HepG2 (cell line): ENCODE measurements around the gene ANKRD65. TPM values are rescaled to one million over a fixed set of nuclear protein-coding genes. Genes with fewer than 3 reads are reported as not detected.

ENCODE experiments used
- ARNT ChIP-seq: fragments of 450-650 bp; IDR thresholded peaks from 2 replicates; pipeline ENCODE4 v1.6.1; 2017
- ASH2L ChIP-seq: fragments of 300-600, 200-600 bp; sonication (generic); IDR thresholded peaks from 2 replicates; pipeline ENCODE4 v1.7.0; 2017; ENCODE audit warnings: low read depth, mild to moderate bottlenecking, moderate library complexity, mixed read lengths, low read length; ENCODE audit not compliant: insufficient read length
- BORCS8-MEF2B ChIP-seq: sonication (generic); formaldehyde crosslinking; IDR thresholded peaks from 2 replicates; pipeline ENCODE4 v1.8.0; 2022; ENCODE audit warnings: mild to moderate bottlenecking, missing genetic modification reagents
- EHMT2 ChIP-seq: fragments of 200-600 bp; sonication (generic); IDR thresholded peaks from 2 replicates; pipeline ENCODE4 v1.7.0; 2017; ENCODE audit warnings: antibody characterized with exemption, low read depth, low read length, borderline replicate concordance
- ETV5 ChIP-seq: IDR thresholded peaks from 2 replicates; pipeline ENCODE4 v1.6.1; 2018; ENCODE audit warnings: missing biosample characterization, missing genetic modification reagents, inconsistent platforms, borderline replicate concordance
- IKZF4 ChIP-seq: sonication (generic); formaldehyde crosslinking; IDR thresholded peaks from 2 replicates; pipeline ENCODE4 v1.5.1; 2020; ENCODE audit warnings: borderline replicate concordance, mild to moderate bottlenecking, low read depth, missing genetic modification reagents; ENCODE audit errors: not compliant biosample characterization
- SETDB1 ChIP-seq: sonication (generic); formaldehyde crosslinking; IDR thresholded peaks from 2 replicates; pipeline ENCODE4 v1.5.1; 2020; ENCODE audit warnings: missing genetic modification reagents, mild to moderate bottlenecking, borderline replicate concordance
- SOX5 ChIP-seq: IDR thresholded peaks from 2 replicates; pipeline ENCODE4 v1.6.1; 2016; ENCODE audit warnings: borderline replicate concordance
- SRSF4 ChIP-seq: fragments of 200-400 bp; formaldehyde crosslinking; IDR thresholded peaks from one replicate; pipeline ENCODE4 v1.6.1; 2018; ENCODE audit warnings: mild to moderate bottlenecking, low read depth, low read length, moderate library complexity; ENCODE audit not compliant: poor library complexity, severe bottlenecking
- USF2 ChIP-seq, 2 experiments: sonication (generic) in 1 of 2; formaldehyde crosslinking in 1 of 2; IDR thresholded peaks; 2 replicates each; pipeline versions ENCODE4 v1.5.1 to v1.6.1; 2011 to 2020; ENCODE audit warnings: borderline replicate concordance in 1 of 2, low read depth in 1 of 2, low read length in 1 of 2, mild to moderate bottlenecking in 1 of 2, missing genetic modification reagents in 1 of 2, moderate library complexity in 1 of 2
- YEATS4 ChIP-seq: sonication (generic); formaldehyde crosslinking; IDR thresholded peaks from 2 replicates; pipeline ENCODE4 v1.4.0; 2020; ENCODE audit warnings: missing genetic modification reagents, borderline replicate concordance
- ZBTB20 ChIP-seq: sonication (generic); formaldehyde crosslinking; IDR thresholded peaks from 2 replicates; pipeline ENCODE4 v1.8.1; 2023; ENCODE audit warnings: missing genetic modification reagents, low read depth, mild to moderate bottlenecking, borderline replicate concordance
- ZBTB3 ChIP-seq: sonication (generic); formaldehyde crosslinking; IDR thresholded peaks from 2 replicates; pipeline ENCODE4 v1.4.0; 2020; ENCODE audit warnings: low read depth, mild to moderate bottlenecking, moderate library complexity, missing genetic modification reagents, borderline replicate concordance
- ZNF543 ChIP-seq: sonication (generic); formaldehyde crosslinking; IDR thresholded peaks from 2 replicates; pipeline ENCODE4 v1.4.0; 2020; ENCODE audit warnings: mild to moderate bottlenecking, missing genetic modification reagents
- ZNF660 ChIP-seq: sonication (generic); formaldehyde crosslinking; IDR thresholded peaks from 2 replicates; pipeline ENCODE4 v1.5.1; 2020; ENCODE audit warnings: mild to moderate bottlenecking, low read depth, missing genetic modification reagents, borderline replicate concordance
- ZNF703 ChIP-seq: sonication (generic); formaldehyde crosslinking; IDR thresholded peaks from 2 replicates; pipeline ENCODE4 v1.5.1; 2020; ENCODE audit warnings: missing genetic modification reagents, mild to moderate bottlenecking, moderate library complexity, borderline replicate concordance
- ZNF720 ChIP-seq: sonication (generic); formaldehyde crosslinking; IDR thresholded peaks from 2 replicates; pipeline ENCODE4 v1.4.0; 2020; ENCODE audit warnings: missing genetic modification reagents
- ZSCAN25 ChIP-seq: sonication (generic); formaldehyde crosslinking; IDR thresholded peaks from 2 replicates; pipeline ENCODE4 v1.8.0; 2022; ENCODE audit warnings: mild to moderate bottlenecking, missing genetic modification reagents
- ZSCAN29 ChIP-seq: sonication (generic); formaldehyde crosslinking; conservative IDR thresholded peaks from 2 replicates; pipeline ENCODE4 v1.4.0; 2020; ENCODE audit warnings: mild to moderate bottlenecking, missing genetic modification reagents
- polyA plus RNA-seq, 8 experiments: library from polyadenylated mRNA; depleted of rRNA in 3 of 8; stranded (reverse) in 7 of 8; unstranded in 1 of 8; fragments of >200 nt; fragmentation: Illumina TruSeq in 4 of 8; extraction: Trizol in 4 of 8; gene quantifications; 2 replicates each; pipeline versions ENCODE4 v1.2.1 to v1.2.3, GENCODE V29; 2011 to 2016; ENCODE audit warnings: low read depth in 4 of 8, missing spikeins in 1 of 8, mixed read lengths in 1 of 8; ENCODE audit not compliant: insufficient read depth in 1 of 8
- total RNA-seq, 5 experiments: library from RNA; depleted of rRNA; stranded (reverse); fragments of >200 nt; fragmentation: Illumina TruSeq; extraction: Trizol; gene quantifications; 2 replicates each; pipeline ENCODE4 v1.2.3, GENCODE V29; 2016; ENCODE audit warnings: low read depth in 1 of 5
- TF ChIP-seq, protein P1 (sequence below): IDR thresholded peaks from 2 replicates; pipeline ENCODE4 v1.6.1; 2016; ENCODE audit warnings: mild to moderate bottlenecking
- TF ChIP-seq, protein P2 (sequence below): sonication (generic); formaldehyde crosslinking; IDR thresholded peaks from 2 replicates; pipeline ENCODE4 v1.8.1; 2022; ENCODE audit warnings: low read depth, mild to moderate bottlenecking, missing genetic modification reagents

Gene ANKRD65
- total and polyA plus RNA-seq, 2 of the 13 experiments (the other 11 are each of a cell fraction or from before 2014, with no cell fraction given): 12.1 to 30.1 TPM

DNA sequence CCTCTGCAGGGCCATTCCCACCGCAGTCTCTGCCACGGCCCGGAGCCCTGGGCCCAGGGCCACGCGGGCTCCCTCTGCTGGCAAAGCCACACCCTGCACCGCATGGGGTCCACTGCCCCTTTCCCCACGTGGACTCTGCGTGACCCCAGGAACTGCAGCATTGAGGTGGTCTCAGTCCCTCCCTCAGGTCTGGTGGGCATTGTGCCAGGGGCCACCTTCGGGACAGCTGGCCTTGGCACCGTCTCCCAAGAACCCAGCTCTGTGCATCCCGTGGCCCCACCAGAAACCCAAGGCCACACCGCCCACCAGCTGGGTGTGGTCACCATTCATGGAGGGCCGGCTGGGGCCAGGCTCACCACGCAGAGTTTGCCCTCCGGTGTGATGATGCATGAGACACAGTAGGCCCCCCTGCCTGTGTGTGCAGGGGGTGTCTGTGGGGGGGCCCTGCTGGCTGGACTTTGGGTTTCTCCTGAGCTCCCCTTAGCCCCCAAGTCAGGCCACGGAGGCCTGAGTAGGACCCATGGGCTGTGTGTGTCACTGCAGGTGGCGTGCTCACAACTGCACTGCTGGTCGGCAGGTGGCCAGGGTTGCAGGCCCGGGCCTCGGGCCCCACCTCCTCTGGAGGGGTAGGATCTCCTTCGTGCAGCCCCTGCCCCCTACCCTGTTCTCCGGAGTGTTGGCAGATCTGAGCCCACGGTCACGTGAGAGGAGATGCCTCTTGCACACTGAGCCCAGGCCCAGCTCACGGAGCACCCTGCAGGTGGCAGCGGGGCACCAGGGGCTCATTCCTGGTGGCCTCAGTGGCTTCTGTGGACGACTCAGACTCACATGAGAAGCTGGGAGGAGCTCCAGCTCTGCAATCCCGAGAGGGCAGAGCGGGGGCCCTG is 20.2 kb upstream of the ANKRD65 start (continued):
- TF ChIP-seq, protein P1, sequence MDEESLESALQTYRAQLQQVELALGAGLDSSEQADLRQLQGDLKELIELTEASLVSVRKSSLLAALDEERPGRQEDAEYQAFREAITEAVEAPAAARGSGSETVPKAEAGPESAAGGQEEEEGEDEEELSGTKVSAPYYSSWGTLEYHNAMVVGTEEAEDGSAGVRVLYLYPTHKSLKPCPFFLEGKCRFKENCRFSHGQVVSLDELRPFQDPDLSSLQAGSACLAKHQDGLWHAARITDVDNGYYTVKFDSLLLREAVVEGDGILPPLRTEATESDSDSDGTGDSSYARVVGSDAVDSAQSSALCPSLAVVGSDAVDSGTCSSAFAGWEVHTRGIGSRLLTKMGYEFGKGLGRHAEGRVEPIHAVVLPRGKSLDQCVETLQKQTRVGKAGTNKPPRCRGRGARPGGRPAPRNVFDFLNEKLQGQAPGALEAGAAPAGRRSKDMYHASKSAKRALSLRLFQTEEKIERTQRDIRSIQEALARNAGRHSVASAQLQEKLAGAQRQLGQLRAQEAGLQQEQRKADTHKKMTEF: peak; percentile 88
- TF ChIP-seq IKZF4 (CRISPR knock-in tag) (no peak), YEATS4 (CRISPR knock-in tag) (peak; percentile 66; the same call in 1 of the 2 replicates), ZBTB3 (CRISPR knock-in tag) (peak; percentile 73; the same call in 1 of the 2 replicates), ZBTB20 (0 out of 2 replicates have a peak, but pooled peaks have one; percentile 33), ZNF703 (CRISPR knock-in tag) (no peak), EHMT2 (no peak), ZSCAN29 (CRISPR knock-in tag) (peak; percentile 80; the same call in 1 of the 2 replicates), ZNF720 (CRISPR knock-in tag) (no peak), USF2 (IDR thresholded peaks at IDR 0.05; ENCODE audit: low read depth, low read length) (no peak), USF2 (CRISPR knock-in tag; IDR thresholded peaks at IDR 0.05; ENCODE audit: borderline replicate concordance) (0 out of 2 replicates have a peak, but pooled peaks have one; percentile 40), ARNT (no peak), SOX5 (CRISPR knock-in tag) (0 out of 2 replicates have a peak, but pooled peaks have one; percentile 11), ASH2L (peak; percentile 24), ZNF543 (CRISPR knock-in tag) (0 out of 2 replicates have a peak, but pooled peaks have one; percentile 24), ZNF660 (CRISPR knock-in tag) (no peak), ZSCAN25 (CRISPR knock-in tag) (peak; percentile 82), SRSF4 (no peak), ETV5 (CRISPR knock-in tag) (peak; percentile 10; the same call in 1 of the 2 replicates), BORCS8-MEF2B (CRISPR knock-in tag) (peak; percentile 78), SETDB1 (CRISPR knock-in tag) (no peak)
- TF ChIP-seq, protein P2, sequence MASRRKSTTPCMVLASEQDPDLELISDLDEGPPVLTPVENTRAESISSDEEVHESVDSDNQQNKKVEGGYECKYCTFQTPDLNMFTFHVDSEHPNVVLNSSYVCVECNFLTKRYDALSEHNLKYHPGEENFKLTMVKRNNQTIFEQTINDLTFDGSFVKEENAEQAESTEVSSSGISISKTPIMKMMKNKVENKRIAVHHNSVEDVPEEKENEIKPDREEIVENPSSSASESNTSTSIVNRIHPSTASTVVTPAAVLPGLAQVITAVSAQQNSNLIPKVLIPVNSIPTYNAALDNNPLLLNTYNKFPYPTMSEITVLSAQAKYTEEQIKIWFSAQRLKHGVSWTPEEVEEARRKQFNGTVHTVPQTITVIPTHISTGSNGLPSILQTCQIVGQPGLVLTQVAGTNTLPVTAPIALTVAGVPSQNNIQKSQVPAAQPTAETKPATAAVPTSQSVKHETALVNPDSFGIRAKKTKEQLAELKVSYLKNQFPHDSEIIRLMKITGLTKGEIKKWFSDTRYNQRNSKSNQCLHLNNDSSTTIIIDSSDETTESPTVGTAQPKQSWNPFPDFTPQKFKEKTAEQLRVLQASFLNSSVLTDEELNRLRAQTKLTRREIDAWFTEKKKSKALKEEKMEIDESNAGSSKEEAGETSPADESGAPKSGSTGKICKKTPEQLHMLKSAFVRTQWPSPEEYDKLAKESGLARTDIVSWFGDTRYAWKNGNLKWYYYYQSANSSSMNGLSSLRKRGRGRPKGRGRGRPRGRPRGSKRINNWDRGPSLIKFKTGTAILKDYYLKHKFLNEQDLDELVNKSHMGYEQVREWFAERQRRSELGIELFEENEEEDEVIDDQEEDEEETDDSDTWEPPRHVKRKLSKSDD (CRISPR knock-in tag): no peak; the same call in 1 of the 2 replicates
